CD4-positive, alpha-beta T cell treated with Interleukin-6 for 4 hours (primary cell): ENCODE measurements around the gene RAC2.
"Not testable (repeated sequence)": the region's sequence is repeated elsewhere in the genome, so short reads cannot be mapped to it uniquely, and the experiment has no call there.

Experiments
- DNase-seq: peaks from one replicate; pipeline ENCODE4 v3.0.0-alpha.2; 2020; ENCODE audit warnings: mixed read lengths

Gene RAC2

DNA sequence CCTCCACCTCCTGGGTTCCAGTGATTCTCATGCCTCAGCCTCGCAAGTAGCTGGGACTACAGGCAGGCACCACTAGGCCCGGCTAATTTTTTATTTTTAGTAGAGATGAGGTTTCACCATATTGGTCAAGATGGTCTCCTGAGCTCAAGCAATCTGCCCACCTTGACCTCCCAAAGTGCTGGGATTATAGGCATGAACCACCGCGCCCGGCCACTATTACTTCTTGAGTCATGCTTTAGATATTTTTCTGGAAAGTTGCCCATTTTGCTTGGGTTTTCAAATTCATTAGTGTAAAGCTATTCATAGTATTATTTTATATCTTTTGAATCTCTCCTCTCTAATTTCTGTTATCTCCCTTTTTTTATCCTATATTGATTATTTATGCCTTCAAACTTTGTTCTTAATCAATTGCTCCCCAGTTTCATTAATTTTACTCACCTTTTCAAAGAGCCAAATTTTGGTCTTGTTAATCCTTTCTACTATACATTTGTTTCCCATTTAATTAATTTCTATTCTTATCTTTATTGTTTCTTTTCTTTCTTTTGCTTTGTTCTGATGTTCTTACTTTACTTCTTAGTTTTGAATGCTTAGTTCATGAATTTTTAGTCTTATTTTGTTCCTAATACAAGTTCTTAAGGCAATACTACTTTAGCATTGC lies 10.3 kb upstream of the RAC2 start:
- no peak for DNase-seq

- DNase-seq, result no peak
Measured at GRCh38 chr22:37253126-37253660, 9.1 kb upstream of the RAC2 start.

- not testable (repeated sequence) for DNase-seq
Measured at GRCh38 chr22:37251836-37252235, 7.8 kb upstream of the RAC2 start.

DNA sequence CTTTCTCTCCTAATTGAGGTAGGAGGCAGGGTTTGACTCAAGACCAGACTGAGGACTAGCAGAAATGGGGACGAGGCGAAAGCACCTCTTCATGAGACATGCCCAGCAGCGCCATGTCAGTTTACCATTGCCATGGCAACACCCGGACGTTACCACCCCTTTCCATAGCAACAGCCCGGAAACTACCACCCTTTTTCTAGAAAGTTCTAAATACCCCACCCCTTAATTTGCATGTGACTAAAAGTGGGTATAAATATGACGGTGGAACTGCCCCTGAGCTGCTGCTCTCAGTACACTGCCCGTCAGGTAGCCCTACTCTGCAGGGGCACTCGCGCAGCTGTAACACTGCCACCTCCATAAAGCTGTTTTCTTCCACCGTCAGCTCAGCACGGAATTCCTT lies 5.9 kb upstream of the RAC2 start:
- DNase-seq, result no peak

DNA sequence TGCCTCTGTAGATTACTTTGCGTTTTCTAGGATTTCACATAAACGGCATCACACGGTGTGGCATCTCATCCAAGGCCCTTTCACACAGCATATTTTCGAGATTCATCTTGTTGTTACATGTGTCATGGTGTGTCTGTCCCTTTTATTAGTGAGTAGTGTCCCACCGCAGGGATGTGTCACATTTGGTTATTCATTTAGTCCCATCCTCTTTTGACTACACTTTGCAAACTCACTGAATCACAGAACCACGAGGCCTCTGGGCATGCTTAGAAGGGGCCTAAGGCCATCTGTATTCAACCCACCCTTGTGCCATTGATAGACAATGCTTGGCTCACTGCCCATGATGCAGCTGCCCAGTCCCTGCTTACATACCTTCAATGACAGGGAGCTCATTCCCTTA lies 4.2 kb upstream of the RAC2 start:
- no peak for DNase-seq

DNA sequence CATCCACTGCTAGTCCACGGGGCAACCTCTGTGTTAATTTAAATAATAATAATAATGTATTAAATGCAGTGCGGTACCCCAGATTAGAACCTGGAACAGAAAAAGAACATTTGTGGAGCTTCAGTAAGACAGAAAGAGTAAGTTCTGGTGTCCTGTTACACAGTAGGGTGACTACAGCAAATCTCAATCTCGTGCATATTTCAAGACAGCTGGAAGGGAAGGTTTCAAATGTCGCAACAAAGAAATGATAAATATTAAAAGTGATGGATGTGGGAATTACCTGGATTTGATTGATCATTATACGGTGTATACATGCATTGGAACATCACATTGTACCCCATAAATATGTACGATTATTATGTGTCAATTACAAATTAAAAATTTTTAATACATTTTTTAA lies 1.7 kb upstream of the RAC2 start:
- no peak for DNase-seq

DNA sequence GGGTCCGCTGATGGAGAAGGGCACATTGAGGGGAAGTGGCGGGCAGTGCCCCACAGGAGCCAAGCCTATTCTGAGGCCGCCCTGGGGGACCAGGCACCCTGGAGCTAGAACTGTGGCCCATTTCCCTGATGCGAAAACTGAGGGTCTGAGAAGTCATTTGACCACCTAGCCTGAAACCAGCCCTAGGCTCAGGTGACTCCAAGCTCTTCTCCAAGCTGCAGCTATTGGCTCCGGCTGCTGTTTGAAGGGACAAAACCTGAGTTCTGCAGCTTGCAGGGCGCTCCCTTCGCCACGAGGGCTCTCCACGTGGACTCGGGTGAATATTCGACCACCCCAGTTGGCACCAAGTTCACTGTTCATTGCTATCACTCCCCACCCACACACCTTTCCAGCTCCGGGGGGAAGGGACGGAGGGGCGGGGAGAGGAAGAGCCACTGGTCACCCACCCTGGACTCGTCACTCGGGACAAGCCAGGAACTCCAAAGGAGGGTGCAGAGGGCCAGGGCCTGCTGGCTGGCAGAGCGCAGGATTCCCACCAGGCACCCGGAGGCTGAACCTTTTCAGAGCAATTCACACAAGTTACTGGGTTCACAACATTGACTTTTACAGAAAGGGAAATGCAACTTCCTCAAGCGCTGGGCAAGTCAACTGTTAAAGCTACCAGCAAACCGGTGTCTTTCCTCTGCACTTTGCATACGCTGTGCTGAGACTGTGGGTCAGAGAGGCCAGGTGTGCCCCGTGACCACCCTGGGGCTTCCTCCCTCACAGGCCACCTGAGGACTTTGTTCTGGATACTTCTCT lies 1.1 kb upstream of the RAC2 start:
- DNase-seq, result no peak

DNA sequence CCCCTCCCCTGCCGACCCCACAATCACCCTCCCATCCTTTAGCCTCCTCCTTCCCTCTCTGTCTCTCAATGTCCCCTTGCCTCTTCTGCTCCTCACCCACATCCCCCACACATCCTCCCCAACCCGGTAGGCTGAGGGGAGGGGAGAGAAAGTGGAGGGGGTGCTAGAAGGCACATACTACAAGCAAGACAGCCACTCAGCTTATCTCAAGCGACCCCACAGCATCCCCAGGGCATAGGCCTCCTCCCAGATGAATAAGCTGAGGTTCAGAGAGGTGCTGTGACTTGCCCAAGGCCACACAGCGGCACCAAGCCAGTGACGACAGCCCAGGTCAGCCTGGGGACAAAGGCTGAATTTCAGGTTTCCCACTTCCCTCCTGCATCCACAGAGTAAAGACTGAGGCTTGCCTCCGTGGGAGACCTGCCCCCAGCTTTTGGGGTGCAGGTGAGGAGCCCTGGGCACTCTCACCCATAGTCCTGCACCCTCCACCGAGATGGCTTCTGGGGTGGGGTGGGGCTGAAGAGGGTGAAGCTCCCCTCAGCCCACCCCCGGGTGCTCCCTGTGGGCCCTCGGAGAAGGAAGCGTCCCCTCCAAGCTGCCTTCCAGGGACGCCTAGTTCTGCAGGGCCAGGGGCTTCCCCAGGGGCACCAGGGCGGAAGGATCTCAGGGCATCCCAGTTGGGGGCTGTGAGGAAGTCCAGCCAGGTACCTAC lies 511 bp downstream of the RAC2 start:
- peak; percentile 59 for DNase-seq

DNA sequence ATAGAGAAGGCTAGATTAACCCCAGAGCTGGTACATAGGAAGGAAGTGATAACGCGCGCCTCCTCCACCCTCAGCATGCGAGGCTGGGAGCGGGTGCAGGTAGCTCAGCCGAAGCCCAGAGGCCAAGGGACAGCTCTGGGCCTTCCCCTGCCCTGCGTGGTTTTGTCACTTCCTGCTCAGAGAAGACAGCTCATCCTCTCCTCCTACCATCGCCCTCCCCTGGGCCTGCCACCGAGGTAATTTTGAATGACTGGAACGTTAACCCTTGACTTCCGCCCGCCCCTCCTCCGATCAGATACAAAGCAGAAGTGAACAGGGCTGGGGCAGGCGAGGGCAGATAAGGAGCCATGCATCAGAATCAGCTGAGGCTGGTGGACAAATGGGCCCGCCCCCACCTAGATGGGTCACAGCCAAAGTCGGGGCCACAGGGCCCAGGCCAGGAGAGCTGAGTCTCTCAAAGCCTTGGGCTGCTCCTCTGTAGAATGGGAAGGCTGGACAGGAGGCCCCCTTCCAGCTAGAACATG lies 1.6 kb downstream of the RAC2 start:
- peak; percentile 93 for DNase-seq

DNA sequence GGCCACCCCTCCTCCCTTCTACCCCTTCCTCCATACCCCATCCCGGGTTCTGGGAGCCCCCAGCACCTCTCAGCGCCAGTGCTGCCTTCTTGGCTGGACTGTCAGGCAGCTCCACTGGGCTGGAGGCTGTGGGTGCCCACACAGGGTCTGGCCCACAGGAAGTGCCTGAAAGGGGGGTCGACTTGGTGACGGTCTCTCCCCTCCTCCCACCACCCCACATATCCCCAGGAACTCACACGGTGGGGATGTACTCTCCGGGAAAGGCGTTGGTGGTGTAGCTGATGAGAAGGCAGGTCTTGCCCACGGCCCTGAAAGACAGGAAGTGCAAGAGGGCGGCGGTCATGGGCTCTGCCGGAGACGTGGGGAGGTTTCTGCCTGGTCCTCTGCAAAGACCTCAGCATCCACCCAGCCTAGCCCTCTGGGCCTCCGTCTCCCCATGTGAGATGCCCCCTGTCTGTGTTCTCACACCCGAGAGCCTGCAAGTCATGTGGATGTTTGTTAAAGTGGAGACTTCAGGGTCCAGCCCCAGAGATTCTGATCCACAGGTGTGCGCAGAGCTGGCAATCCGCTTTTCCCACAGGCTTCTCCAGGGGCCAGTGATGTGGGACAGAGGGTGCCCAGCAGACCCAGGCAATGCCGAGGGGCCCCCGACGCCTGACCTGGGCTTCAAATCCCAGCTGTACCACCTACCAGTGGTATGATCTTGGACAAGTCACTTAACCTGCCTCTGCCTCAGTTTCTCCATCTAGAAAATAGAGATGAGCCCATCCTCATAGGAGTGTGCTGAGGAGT lies 2.5 kb downstream of the RAC2 start:
- DNase-seq, result peak; percentile 68

GRCh38 chr22:37240941-37241320 lies 3.1 kb downstream of the RAC2 start:
- peak; percentile 39 for DNase-seq

GRCh38 chr22:37240240-37240940 lies 3.7 kb downstream of the RAC2 start:
- DNase-seq, result no peak

- DNase-seq, result no peak
Measured at GRCh38 chr22:37239336-37240239, 4.5 kb downstream of the RAC2 start.

DNA sequence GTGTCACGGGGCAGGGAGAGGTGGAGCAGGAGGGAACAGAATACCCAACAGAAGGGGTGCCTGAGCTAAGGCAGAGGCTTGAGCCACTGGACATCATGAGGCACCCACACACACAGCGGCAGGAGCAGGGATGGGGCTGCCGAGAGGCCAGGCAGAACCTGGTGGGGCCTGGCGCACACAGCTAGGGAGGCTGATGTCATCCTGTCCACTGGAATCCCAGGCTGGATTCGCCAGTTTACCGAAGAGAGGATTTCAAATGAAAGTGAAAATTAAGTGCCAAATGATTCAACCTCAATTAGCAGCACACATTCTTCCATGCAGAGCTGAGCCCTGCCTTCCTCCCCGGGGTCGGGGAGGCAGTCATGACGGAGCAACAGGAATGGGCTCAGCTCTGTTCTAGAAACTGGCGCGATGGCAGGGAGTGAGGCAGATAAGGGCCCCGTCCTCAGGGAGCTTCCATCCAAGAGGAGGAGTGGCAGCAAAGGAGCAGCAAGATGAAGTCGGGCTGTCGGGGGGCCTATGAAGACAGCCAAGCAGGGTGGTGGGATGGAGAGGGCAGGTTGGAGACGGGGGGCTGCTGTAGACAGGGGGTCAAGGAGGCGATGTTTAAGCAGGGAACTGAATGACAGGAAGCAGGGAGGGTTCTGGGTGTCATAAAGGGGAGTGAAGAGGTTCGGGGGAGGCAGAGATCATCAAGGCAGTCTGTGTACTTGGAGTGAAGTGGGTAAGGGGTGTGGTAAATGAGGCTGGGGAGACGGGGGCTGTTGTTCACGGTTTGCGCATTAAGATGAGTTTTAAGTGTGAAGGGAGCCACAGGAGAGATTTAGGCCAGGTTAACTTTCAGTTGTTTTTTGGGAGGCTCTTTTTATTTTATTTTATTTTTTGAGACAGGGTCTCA lies 6.4 kb downstream of the RAC2 start:
- peak; percentile 37 for DNase-seq

DNA sequence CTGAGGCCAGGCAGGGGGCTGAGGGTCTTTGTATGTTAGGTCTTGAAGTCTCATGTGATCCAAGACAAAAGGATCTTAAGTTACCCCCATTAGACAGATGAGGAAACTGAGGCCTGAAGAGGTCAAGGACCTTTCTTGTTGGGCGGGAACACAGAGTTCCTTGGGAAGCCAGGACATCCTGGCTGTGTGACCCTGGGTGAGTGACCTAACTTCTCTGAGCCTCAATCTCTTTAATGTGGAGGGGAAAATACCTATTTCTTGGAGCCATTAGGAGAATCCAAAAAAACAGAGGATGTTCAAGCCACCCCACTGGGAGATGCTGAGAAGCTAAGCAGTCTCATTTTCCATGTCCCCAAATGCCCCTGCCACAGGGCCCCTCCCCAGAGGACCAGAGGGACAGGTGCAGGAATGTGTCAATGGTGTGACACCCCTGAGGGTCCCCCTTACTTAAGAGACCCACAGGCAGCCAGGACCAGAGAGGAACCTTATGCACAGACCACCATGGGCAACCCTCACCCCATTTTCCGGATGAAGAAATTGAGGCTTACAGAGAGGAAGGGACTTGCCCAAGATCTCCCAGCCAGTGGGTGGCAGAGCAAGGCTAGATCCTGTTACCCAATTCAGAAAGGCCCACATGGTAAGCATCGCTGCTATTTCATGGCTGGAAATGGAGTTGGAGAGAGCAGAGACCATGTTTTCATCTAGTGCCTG lies 8.0 kb downstream of the RAC2 start:
- DNase-seq, result peak; percentile 11

GRCh38 chr22:37234736-37235711 lies 9.0 kb downstream of the RAC2 start:
- DNase-seq, result no peak

- DNase-seq, result no peak
Measured at GRCh38 chr22:37233751-37234631, 10.1 kb downstream of the RAC2 start.
